SHP77 treated with DMSO at 0.1 percent for 48 hours (cell line): ENCODE data around the gene SCT.

Experiments
- DNase-seq: peaks from one replicate; lab custom pipeline; 2025; lab: John Stamatoyannopoulos, UW

The SCT gene

GRCh38 chr11:643849-644738 is 17.1 kb upstream of the SCT start:
- DNase-seq: no peak

- DNase-seq: no peak
Measured at GRCh38 chr11:643366-643765, 16.4 kb upstream of the SCT start.

DNA sequence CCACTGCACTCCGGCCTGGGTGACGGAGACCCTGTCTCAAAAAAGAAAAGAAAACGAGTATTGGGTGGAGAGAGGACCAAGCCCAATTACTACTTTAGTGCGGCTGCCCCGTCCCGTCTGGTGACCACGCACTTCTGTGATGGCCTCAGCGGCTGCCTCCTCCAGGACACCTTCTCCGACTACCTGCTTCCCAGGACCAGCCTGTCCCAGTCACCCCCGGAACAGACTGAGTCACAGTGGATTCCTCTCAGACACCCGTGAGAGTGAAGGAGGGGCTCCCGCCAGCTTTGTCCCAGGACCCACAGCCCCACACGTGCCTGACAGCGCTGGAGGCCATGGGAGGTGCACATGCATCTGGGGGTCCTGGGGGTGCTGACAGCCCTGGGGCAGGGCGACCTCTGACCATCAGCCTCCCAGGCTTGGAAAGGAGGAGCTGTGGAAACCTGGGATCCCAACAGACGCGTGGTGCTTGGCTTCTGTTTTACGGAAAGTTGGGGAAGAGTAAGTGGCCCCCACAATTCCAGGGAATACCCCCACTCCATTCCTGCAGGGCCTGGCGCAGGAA is 14.9 kb upstream of the SCT start:
- DNase-seq: no peak

- DNase-seq: no peak
Measured at GRCh38 chr11:640021-640706, 13.2 kb upstream of the SCT start.

GRCh38 chr11:639332-639955 is 12.5 kb upstream of the SCT start:
- no peak for DNase-seq

- DNase-seq: no peak
Measured at GRCh38 chr11:638631-639331, 11.8 kb upstream of the SCT start.

- DNase-seq: no peak
Measured at GRCh38 chr11:637593-638521, 10.9 kb upstream of the SCT start.

DNA sequence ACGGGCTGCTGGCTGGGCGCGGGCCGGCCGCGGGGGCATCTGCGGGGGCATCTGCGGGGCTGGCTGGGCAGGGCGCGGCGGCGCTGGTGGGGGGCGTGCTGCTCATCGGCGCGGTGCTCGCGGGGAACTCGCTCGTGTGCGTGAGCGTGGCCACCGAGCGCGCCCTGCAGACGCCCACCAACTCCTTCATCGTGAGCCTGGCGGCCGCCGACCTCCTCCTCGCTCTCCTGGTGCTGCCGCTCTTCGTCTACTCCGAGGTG is 10.3 kb upstream of the SCT start:
- DNase-seq: no peak

GRCh38 chr11:636511-637332 is 9.7 kb upstream of the SCT start, which contains the start of gene DRD4:
Gene DRD4, plus strand, starts transcription at chr11:637269. Its CDS starts 36 bp downstream, at chr11:637305.
- DNase-seq: no peak

DNA sequence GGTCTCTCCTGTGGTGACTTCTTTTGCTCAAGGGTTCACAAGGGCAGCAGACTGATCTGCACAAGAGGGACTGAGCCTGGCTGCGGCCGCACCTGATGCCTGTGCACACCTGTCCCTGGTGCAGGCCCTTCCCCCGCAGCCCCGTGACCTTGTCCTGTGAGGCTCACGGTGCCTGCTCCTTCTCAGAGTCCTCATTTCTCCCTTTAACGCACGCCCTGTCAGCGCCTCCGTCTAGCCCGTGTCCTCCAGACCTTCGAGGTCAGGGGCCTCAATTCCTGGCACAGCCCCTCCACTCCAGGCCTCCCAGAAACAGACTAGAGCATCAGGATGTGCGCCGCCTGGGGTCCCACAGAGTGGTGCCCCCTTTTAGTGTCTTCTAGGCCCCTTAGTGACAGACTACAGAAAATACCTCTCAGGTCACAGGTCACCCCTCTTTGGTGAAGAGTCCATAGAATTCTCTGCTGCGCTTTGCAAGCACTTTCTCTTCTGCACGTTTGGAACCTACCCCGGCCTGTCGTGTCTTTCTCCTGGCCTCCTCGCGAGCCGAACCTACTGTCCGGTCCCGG is 9.0 kb upstream of the SCT start:
- DNase-seq: no peak

DNA sequence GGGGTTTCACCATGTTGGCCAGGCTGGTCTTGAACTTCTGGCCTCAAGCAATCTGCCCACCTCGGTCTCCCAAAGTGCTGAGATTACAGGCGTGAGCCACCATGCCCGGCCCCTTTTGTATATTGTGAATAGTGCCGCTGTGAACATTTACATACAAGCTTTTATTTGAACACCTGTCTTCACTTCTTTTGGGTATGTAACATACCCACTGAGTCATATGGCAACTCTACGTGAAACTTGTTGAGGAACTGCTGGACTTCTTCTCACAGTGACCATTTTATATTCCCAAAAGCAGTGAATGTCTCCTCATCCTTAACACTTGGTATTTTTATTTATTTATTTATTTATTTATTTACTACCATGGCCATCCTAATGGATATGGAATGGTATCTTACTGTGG is 3.9 kb upstream of the SCT start:
- DNase-seq: no peak

DNA sequence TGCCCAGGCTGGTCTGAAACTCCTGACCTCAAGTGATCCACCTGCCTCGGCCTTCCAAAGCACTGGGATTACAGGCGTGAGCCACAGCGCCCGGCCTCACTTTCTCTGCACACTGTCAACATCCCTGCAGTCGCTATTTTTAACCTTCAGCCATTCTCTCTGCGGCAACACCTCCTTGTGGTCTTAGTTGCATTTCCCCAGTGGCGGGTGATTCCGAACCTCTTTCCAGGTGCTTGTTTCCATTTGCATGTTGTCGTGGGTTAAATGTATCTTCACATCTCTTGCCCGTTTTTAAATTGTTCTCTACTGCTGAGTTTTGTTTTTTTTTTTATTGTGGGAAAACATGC is 2.2 kb upstream of the SCT start:
- no peak for DNase-seq

DNA sequence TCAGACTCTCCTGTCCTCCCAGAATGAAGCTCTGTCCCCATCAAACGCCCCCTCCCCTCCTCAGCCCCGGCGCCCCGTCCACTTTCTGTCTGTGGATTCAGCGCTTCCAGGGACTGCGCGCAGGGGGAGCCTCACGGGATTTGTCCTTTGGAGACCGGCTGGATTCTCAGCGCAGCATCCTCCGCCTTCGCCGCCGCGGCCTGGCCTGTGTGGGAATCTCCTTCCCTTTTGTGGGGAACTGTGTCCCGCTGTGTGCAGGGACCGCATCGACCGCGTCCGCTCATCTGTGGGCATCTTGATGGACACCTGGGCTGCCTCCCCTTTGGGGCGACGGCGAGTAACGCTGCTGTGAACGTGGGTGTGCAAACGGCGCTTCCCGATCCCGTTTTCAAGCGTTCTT is 1.1 kb upstream of the SCT start:
- DNase-seq: no peak

GRCh38 chr11:627308-627576 is 261 bp upstream of the SCT start:
- no peak for DNase-seq

GRCh38 chr11:625636-626268 is 1.2 kb downstream of the SCT start:
- no peak for DNase-seq

DNA sequence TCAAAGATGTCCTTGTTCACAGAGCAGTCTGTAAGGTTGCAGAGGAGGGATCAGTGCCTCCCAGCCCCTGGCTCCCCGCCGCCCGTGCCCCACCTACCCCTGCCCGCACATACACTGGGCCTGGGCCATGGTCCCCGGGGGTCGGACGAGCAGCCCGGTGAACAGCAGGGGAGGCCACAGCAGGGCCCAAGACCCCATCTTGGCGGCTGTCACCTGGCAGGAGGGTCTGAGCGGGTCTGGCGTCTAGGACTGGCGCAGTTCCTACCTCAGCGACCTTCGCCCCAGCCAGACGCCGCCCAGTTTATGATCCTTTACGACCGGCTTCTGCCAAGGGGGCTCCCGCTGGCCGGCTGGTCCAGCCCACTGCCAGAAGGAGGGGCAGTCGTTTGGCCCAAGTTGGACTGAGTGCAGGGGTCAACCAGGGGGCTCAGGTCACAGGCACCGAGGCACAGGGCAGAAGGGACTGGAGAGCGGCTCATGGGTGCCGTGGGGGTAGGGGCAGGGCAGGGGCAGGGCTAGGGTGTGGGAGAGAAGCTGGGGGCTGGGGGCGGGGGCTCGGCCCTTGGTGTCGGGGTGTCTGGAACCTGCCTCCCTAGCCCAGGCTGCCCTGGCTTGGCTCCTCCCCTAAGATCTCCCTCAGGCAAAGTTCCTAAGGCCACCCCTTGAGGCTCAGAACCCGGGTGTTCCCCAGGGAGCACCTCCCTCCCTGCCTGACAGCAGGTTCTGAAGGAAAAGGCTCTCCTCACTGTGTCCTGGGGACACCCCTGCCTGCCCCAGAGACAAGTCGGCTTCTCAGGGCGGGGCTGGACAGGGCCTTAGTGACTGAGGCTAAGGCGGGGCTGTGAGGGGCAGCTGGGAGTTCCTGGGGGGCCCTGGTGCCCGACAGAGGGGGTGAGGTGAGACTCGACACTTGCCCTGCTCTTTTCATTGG is 2.0 kb downstream of the SCT start, which contains the start of gene CDHR5:
TSS of gene CDHR5 (minus strand) at position 251 of the 931 bp plus-strand sequence. CDS start at position 198, 53 bp downstream.
- DNase-seq: no peak

DNA sequence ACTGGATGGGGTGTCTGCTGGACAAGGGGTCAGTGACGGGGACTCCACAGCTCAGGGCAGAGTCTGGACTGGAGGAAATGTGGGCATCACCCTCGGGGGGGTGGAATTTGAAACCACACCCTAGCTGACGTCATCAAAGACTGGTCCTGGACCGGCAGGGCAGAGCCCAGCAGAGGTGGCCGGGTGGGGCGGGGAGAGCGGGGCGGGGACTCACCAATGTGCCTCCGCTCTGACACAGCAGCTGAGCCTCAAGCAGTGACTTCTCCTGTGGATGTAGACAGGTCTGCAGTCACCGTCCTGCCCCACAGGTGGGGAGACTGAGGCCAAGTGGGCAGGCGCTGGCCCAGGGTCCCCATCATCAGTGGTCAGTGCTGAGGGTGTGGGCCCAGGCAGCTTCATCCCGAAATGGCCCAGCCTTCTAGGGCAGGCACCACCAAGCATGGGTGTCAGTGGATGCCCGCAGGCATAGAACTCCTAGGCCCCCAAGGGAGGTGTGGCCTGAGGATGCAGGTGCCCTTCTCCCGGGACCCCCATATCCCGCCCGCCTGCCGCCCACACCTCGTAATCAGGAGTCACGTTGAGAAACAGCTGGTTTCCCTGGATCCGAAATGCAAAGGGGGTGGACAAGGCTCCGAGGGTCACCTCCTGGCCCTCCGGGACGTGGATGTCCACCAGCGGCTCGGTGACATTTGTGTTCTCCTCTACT is 2.8 kb downstream of the SCT start:
- DNase-seq: no peak

DNA sequence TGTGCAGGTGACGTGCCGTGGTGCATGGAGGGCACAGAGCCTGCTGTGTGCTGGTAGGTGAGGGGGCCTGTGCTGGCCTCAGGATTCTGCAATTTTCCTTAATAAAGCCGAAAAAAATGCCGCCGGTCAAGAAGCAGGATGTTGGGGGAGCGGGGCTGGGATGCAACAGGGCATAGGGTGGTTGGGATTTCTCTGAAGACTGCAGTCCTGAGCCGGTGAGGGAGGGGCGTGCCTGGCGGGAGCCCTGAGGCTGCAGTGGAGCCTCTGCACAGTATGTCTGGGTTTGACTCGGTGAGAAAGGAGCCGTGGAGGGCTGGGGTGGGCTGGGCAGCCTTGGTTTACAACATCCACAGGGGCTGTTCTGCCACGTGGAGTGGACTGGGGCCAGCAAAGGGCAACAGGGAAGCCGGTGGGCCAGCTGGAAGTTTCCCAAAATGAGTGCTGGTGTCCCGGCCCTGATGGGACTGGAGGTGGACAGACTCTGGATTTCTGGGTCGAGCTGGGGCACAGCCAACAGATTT is 3.6 kb downstream of the SCT start:
- no peak for DNase-seq
